ENCODE measurements around the gene L1CAM. TPM values are rescaled to one million over a fixed set of nuclear protein-coding genes. Genes with fewer than 3 reads are reported as not detected.

L1CAM gene
- total and polyA plus RNA-seq, 12 donors, result 1.1 to 5.6 (median 2.7) TPM

DNA sequence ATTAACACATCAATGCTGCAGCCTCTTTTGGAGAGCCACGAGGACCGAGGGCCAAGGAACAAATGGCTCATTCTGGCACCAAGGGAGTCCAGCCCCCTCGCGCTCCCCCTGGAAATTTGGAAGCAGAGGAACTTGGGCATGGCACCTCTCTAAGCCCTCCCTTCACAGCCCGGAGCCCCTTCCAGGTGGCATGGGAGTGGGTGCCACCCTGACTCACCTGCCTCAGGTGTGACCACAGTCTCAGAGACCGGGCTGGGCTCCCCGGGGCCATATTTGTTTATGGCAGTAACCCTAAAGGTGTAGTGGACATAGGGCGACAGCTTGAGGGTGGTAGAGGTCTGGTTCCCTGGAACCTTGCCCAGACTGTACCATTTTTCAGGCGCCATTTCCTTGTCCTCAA lies 18.8 kb downstream of the L1CAM start:
- Histone ChIP-seq H3K27me3 (peaks cover 0 to 66% (median 0%) of the 10 kb centered on the region in 7 donors), H3K27ac (no peak overlapping the region), H3K4me1 (no peaks in the 10 kb centered on the region), H3K9me3 (no peaks in the 10 kb centered on the region), H3K4me3 (no peak overlapping the region), H3K36me3 (no peaks in the 10 kb centered on the region)
- intact Hi-C loops (cut with DNase I), result no loop called here
- WGBS, 2 donors, result 88 to 92% methylated on average over 9 of the region's 9 CpGs
- DNase-seq (no peak), ATAC-seq (no peak)
- no peak for TF ChIP-seq CTCF (IDR thresholded peaks at IDR 0.05)

- no peaks in the 10 kb centered on the region for H3K4me1 ChIP-seq
- no peak for TF ChIP-seq CTCF (IDR thresholded peaks at IDR 0.05)
- 81 to 82% methylated on average over 16 to 22 of the region's 22 CpGs for WGBS, 2 donors
- H3K9me3 ChIP-seq, result no peaks in the 10 kb centered on the region
- H3K36me3 ChIP-seq, result no peaks in the 10 kb centered on the region
- ATAC-seq, result no peak
- H3K4me3 ChIP-seq, result no peak overlapping the region
- H3K27ac ChIP-seq, result no peak overlapping the region
- peaks cover 0 to 65% (median 0%) of the 10 kb centered on the region in 7 donors for H3K27me3 ChIP-seq
- intact Hi-C loops (cut with DNase I), result no loop called here
- DNase-seq, result no peak
These were observed 19.5 kb downstream of the L1CAM start for GRCh38 chrX:153866302-153867019.

DNA sequence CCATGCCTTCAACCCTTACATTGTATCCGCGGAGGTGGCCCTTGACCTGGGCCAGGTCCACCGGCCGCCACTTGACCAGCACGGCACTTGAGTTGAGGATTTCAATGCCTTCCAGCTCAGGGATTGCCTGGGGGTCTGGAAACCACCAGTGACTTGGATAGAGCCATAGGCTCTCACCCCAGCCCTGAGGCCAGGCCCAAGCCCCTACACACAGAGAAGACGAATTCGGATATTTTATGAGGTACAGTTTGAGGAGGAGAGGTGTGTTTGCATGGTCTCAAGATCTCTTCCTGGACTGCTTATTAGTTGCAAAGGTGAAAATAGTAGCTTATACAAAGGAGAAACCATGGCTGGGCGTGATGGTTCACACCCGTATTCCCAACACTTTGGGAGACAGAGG lies 20.3 kb downstream of the L1CAM start:
- intact Hi-C loops (cut with DNase I), result no loop called here
- ATAC-seq, result no peak
- 94 to 96% methylated on average over 9 of the region's 9 CpGs for WGBS, 2 donors
- no peak for DNase-seq
- Histone ChIP-seq H3K27ac (no peak overlapping the region), H3K9me3 (no peaks in the 10 kb centered on the region), H3K36me3 (no peaks in the 10 kb centered on the region), H3K4me1 (no peaks in the 10 kb centered on the region), H3K4me3 (no peak overlapping the region), H3K27me3 (peaks cover 0 to 58% (median 0%) of the 10 kb centered on the region in 7 donors)
- no peak for TF ChIP-seq CTCF (IDR thresholded peaks at IDR 0.05)

- no peak overlapping the region for H3K4me3 ChIP-seq
- intact Hi-C loops (cut with DNase I), result no loop called here
- H3K4me1 ChIP-seq, result no peaks in the 10 kb centered on the region
- ATAC-seq, result no peak
- TF ChIP-seq CTCF (IDR thresholded peaks at IDR 0.05), result no peak
- no peaks in the 10 kb centered on the region for H3K9me3 ChIP-seq
- no peak for DNase-seq
- 79 to 99% methylated on average over 6 to 11 of the region's 11 CpGs for WGBS, 2 donors
- no peaks in the 10 kb centered on the region for H3K36me3 ChIP-seq
- H3K27ac ChIP-seq, result no peak overlapping the region
- peaks cover 0 to 53% (median 0%) of the 10 kb centered on the region in 7 donors for H3K27me3 ChIP-seq
These were observed 20.7 kb downstream of the L1CAM start for GRCh38 chrX:153865321-153865580.

All from heart right ventricle (tissue), 16 donors.